ENCODE results near the gene CIAO1. TPM values are rescaled to one million over a fixed set of nuclear protein-coding genes. Genes with fewer than 3 reads are reported as not detected.
A peak's percentile ranks its signal among the peaks of the same experiment; 100 is the strongest.

The CIAO1 gene
- polyA plus RNA-seq, 3 donors: 73.7 to 93.8 (median 89.4) TPM

DNA sequence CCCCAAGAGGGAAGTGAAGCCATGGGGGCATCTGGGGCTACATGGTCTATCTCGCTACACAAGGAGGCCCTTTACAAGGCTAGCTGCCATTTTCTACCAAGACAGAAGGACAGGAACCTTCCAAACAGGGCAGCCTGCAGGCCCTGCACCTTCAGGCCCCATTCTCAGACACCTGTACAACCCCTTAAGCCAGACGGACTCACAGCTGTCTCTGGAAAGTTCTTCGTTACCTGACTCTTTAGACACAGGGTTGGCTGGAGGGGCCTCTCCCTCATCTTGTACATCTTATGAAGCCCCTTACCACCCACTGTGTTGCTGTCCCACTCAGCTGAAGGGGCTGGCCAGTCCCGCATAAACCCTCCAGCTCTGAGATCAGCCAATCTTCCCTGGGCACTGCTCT, 17.4 kb upstream of the CIAO1 start:
- Histone ChIP-seq H3K9ac (ENCODE audit: insufficient read depth, low read length, poor library complexity, severe bottlenecking) (no peak overlapping the region), H3K27me3 (ENCODE audit: control insufficient read depth in 2 of 2, insufficient read depth in 2 of 2, low read length in 2 of 2) (no peaks in the 10 kb centered on the region), H3K4me2 (replicated peaks; ENCODE audit: extremely low read depth, low read length, poor library complexity, severe bottlenecking) (no peak overlapping the region), H3K9me3 (replicated peaks in 1 of 2; ENCODE audit: control insufficient read depth in 1 of 2, insufficient read depth in 1 of 2, low read length in 2 of 2) (no peaks in the 10 kb centered on the region), H3K79me2 (ENCODE audit: insufficient read depth, low read length) (peaks cover 56% of the 10 kb centered on the region), H4K20me1 (ENCODE audit: insufficient read depth, low read length) (peaks cover 3% of the 10 kb centered on the region), H3K36me3 (replicated peaks in 1 of 2; ENCODE audit: control insufficient read depth in 1 of 2, insufficient read depth in 2 of 2, low read length in 2 of 2) (peaks cover 37 to 43% of the 10 kb centered on the region in 2 donors), H2AFZ (ENCODE audit: insufficient read depth, low read depth, low read length, poor library complexity, severe bottlenecking) (no peak overlapping the region), H3K4me1 (ENCODE audit: control insufficient read depth in 1 of 2, insufficient read depth in 2 of 2, low read length in 2 of 2) (peaks cover 65 to 80% of the 10 kb centered on the region in 2 donors), H3K27ac (ENCODE audit: low read depth in 1 of 2, low read length in 2 of 2) (peak overlapping the region; percentile 1 to 31), H3K4me3 (replicated peaks in 1 of 3; ENCODE audit: low read depth in 2 of 3, low read length in 3 of 3) (no peak overlapping the region)
- Mint-ChIP-seq H3K9me3 (peaks cover 0 to 4% (median 2%) of the 10 kb centered on the region in 7 donors), H3K36me3 (peaks cover 55 to 68% of the 10 kb centered on the region in 2 donors), H3K4me1 (peaks cover 82% of the 10 kb centered on the region), H3K4me3 (no peak overlapping the region), H3K27ac (peak overlapping the region in 5 of 7 donors; percentile 26 to 97 (median 70)), H3K27me3 (ENCODE audit: low read depth in 3 of 3) (peaks cover 0 to 4% (median 0%) of the 10 kb centered on the region in 3 donors)
- 94% methylated on average over 3 of the region's 4 CpGs for WGBS (ENCODE audit: insufficient coverage)
- TF ChIP-seq, protein P1, sequence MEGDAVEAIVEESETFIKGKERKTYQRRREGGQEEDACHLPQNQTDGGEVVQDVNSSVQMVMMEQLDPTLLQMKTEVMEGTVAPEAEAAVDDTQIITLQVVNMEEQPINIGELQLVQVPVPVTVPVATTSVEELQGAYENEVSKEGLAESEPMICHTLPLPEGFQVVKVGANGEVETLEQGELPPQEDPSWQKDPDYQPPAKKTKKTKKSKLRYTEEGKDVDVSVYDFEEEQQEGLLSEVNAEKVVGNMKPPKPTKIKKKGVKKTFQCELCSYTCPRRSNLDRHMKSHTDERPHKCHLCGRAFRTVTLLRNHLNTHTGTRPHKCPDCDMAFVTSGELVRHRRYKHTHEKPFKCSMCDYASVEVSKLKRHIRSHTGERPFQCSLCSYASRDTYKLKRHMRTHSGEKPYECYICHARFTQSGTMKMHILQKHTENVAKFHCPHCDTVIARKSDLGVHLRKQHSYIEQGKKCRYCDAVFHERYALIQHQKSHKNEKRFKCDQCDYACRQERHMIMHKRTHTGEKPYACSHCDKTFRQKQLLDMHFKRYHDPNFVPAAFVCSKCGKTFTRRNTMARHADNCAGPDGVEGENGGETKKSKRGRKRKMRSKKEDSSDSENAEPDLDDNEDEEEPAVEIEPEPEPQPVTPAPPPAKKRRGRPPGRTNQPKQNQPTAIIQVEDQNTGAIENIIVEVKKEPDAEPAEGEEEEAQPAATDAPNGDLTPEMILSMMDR (IDR thresholded peaks at IDR 0.05): no peak
- intact Hi-C loops (cut with micrococcal nuclease): no loop called here
- no peak for DNase-seq

DNA sequence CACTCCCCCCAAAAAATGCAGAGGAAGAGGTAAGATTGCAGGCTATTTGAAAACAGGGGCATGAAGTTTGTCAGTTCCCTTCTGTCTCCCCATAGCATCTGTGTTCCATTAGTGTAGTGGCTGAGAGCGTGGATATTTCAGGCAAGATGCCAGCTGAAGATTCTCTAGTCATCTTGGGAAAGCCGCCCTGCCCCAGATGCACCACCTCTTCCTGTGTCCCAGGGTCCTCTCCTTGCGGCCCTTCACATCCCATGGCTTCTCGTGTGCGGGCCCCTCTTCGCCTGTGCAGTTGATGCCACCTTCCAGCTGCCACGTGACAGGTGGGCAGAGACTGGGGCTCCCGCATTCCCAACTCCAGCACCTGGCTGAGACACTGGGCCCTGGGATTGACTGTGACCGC, 16.4 kb upstream of the CIAO1 start:
- Histone ChIP-seq H3K4me2 (replicated peaks; ENCODE audit: extremely low read depth, low read length, poor library complexity, severe bottlenecking) (no peak overlapping the region), H4K20me1 (ENCODE audit: insufficient read depth, low read length) (peaks cover 3% of the 10 kb centered on the region), H3K36me3 (replicated peaks in 1 of 2; ENCODE audit: control insufficient read depth in 1 of 2, insufficient read depth in 2 of 2, low read length in 2 of 2) (peaks cover 48 to 53% of the 10 kb centered on the region in 2 donors), H3K4me1 (ENCODE audit: control insufficient read depth in 1 of 2, insufficient read depth in 2 of 2, low read length in 2 of 2) (peaks cover 63 to 74% of the 10 kb centered on the region in 2 donors), H3K27me3 (ENCODE audit: control insufficient read depth in 2 of 2, insufficient read depth in 2 of 2, low read length in 2 of 2) (no peaks in the 10 kb centered on the region), H3K9me3 (replicated peaks in 1 of 2; ENCODE audit: control insufficient read depth in 1 of 2, insufficient read depth in 1 of 2, low read length in 2 of 2) (no peaks in the 10 kb centered on the region), H3K27ac (ENCODE audit: low read depth in 1 of 2, low read length in 2 of 2) (peak overlapping the region in 1 of 2 donors; percentile 3), H3K9ac (ENCODE audit: insufficient read depth, low read length, poor library complexity, severe bottlenecking) (no peak overlapping the region), H3K79me2 (ENCODE audit: insufficient read depth, low read length) (peaks cover 63% of the 10 kb centered on the region), H2AFZ (ENCODE audit: insufficient read depth, low read depth, low read length, poor library complexity, severe bottlenecking) (no peak overlapping the region), H3K4me3 (replicated peaks in 1 of 3; ENCODE audit: low read depth in 2 of 3, low read length in 3 of 3) (no peak overlapping the region)
- no peak for DNase-seq
- Mint-ChIP-seq H3K36me3 (peaks cover 65 to 74% of the 10 kb centered on the region in 2 donors), H3K27ac (peak overlapping the region in 4 of 7 donors; percentile 24 to 76 (median 38)), H3K9me3 (peaks cover 0 to 4% (median 2%) of the 10 kb centered on the region in 7 donors), H3K4me3 (no peak overlapping the region), H3K4me1 (peaks cover 78% of the 10 kb centered on the region), H3K27me3 (ENCODE audit: low read depth in 3 of 3) (peaks cover 0 to 4% (median 0%) of the 10 kb centered on the region in 3 donors)
- TF ChIP-seq, protein P1 (IDR thresholded peaks at IDR 0.05): no peak
- intact Hi-C loops (cut with micrococcal nuclease): no loop called here
- WGBS (ENCODE audit: insufficient coverage): 93% methylated on average over 9 of the region's 9 CpGs
